K562 (cell line): ENCODE results near the gene SSBP2. TPM values are rescaled to one million over a fixed set of nuclear protein-coding genes. Genes with fewer than 3 reads are reported as not detected.

Source experiments
- ATAC-seq: fragments of 200-7000 bp; cut with Tn5 transposase; 3 replicates; pipeline ENCODE4 v1.9.1; 2020; ENCODE audit warnings: moderate library complexity
- BruUV-seq: library from RNA; stranded (reverse); fragments of 400-500 nt; replicated peaks from 2 replicates; lab custom pipeline; 2021; lab: Mats Ljungman, UMichigan
- CTCF ChIA-PET: fragments of 300-600 bp; formaldehyde crosslinking; extraction: SDS; loops from one replicate; lab custom pipeline; 2021; ENCODE audit warnings: low intra/inter-chr PET ratio; lab: Yijun Ruan, JAX
- POLR2A ChIA-PET: fragments of 300-600, 350-650 bp; sonication (Branson Sonifier 250); formaldehyde crosslinking; extraction: SDS; loops from one replicate; lab custom pipeline; 2021; ENCODE audit warnings: antibody characterized with exemption, inconsistent platforms; lab: Yijun Ruan, JAX
- DNase-seq, 4 experiments: peaks; one replicate each; pipeline versions ENCODE4 v3.0.0 to v3.0.0-alpha.2; 2011 to 2018; ENCODE audit warnings: low spot score in 3 of 4, mixed read lengths in 3 of 4; ENCODE audit errors: extremely low read depth in 1 of 4
- FAIRE-seq: peaks from 2 replicates; lab custom pipeline; 2011; peaks lifted over from hg19 to GRCh38; lab: Jason Lieb, UNC
- H2AFZ ChIP-seq: 2 replicates; pipeline ENCODE4 v1.6.0; 2011; ENCODE audit warnings: low read depth, low read length, control low read depth, inconsistent platforms
- H3K27ac ChIP-seq: fragments of 200-600 bp; 3 replicates; pipeline ENCODE4 v1.8.0; 2011; ENCODE audit warnings: low read depth, mild to moderate bottlenecking, control low read depth, inconsistent platforms, low read length, moderate library complexity, mixed read lengths; ENCODE audit errors: extremely low read depth
- H3K27me3 ChIP-seq, 2 experiments: fragments of 300-600 bp in 1 of 2; 2 replicates in 1 of 2; 3 replicates in 1 of 2; pipeline versions ENCODE4 v1.6.0 to v1.8.0; 2011; ENCODE audit warnings: inconsistent platforms in 2 of 2, low read length in 2 of 2, mild to moderate bottlenecking in 1 of 2, mixed read lengths in 1 of 2, moderate library complexity in 1 of 2; ENCODE audit not compliant: control insufficient read depth in 2 of 2, insufficient read depth in 2 of 2
- H3K36me3 ChIP-seq: fragments of 300-600 bp; 3 replicates; pipeline ENCODE4 v1.8.0; 2011; ENCODE audit warnings: mild to moderate bottlenecking, low read length, inconsistent platforms; ENCODE audit not compliant: control insufficient read depth, insufficient read depth
- H3K4me1 ChIP-seq, 2 experiments: fragments of 200-600 bp in 1 of 2; replicated peaks in 1 of 2; 2 replicates in 1 of 2; 3 replicates in 1 of 2; pipeline versions ENCODE4 v1.5.1 to v1.8.0; 2011; ENCODE audit warnings: inconsistent platforms in 2 of 2, low read length in 2 of 2, mild to moderate bottlenecking in 1 of 2, mixed read lengths in 1 of 2, moderate library complexity in 1 of 2; ENCODE audit not compliant: control insufficient read depth in 2 of 2, insufficient read depth in 2 of 2
- H3K4me2 ChIP-seq: 2 replicates; pipeline ENCODE4 v1.6.1; 2011; ENCODE audit warnings: low read length, control low read depth, inconsistent platforms, mixed read lengths; ENCODE audit not compliant: insufficient read depth
- H3K4me3 ChIP-seq: fragments of 200-600 bp; sonication (generic), shearing (Covaris generic); 2 replicates; pipeline ENCODE4 v1.5.1; 2016; ENCODE audit warnings: control low read depth, inconsistent platforms
- H3K79me2 ChIP-seq: fragments of 200-600 bp; 3 replicates; pipeline ENCODE4 v1.8.0; 2011; ENCODE audit warnings: low read length, inconsistent platforms; ENCODE audit not compliant: control insufficient read depth, insufficient read depth
- H3K9ac ChIP-seq, 2 experiments: 2 replicates each; pipeline versions ENCODE4 v1.6.0 to v1.6.1; 2011; ENCODE audit warnings: low read depth in 2 of 2, low read length in 2 of 2, control low read depth in 1 of 2, inconsistent platforms in 1 of 2, mild to moderate bottlenecking in 1 of 2, mixed read lengths in 1 of 2; ENCODE audit not compliant: insufficient read depth in 1 of 2
- H3K9me1 ChIP-seq: one replicate; pipeline ENCODE4 v1.6.0; 2011; ENCODE audit warnings: inconsistent platforms, mild to moderate bottlenecking, low read length, moderate library complexity; ENCODE audit not compliant: control insufficient read depth, insufficient read depth
- H3K9me3 ChIP-seq: replicated peaks from 2 replicates; pipeline ENCODE4 v1.5.1; 2011; ENCODE audit warnings: low read depth, low read length, inconsistent platforms; ENCODE audit not compliant: control insufficient read depth, insufficient read depth
- H4K20me1 ChIP-seq: replicated peaks from 2 replicates; pipeline ENCODE4 v1.6.1; 2011; ENCODE audit warnings: low read length, inconsistent platforms, mixed read lengths; ENCODE audit not compliant: control insufficient read depth, insufficient read depth
- CGGBP1 ChIP-seq: fragments of 250-450 bp; sonication (Bioruptor Pico); IDR thresholded peaks from 2 replicates; pipeline ENCODE4 v1.9.0; 2021; ENCODE audit warnings: mild to moderate bottlenecking
- DACH1 ChIP-seq: fragments of 450-650 bp; IDR thresholded peaks from 2 replicates; pipeline ENCODE4 v1.6.1; 2018; ENCODE audit not compliant: partially characterized antibody
- FOXJ3 ChIP-seq: sonication (generic); formaldehyde crosslinking; IDR thresholded peaks from 2 replicates; pipeline ENCODE4 v1.4.0; 2020; ENCODE audit warnings: mild to moderate bottlenecking, missing genetic modification reagents
- FUS ChIP-seq: fragments of 200-400 bp; formaldehyde crosslinking; optimal IDR thresholded peaks from 2 replicates; pipeline ENCODE3; 2017; ENCODE audit warnings: low read depth, low read length
- GABPB1 ChIP-seq: sonication (generic); formaldehyde crosslinking; IDR thresholded peaks from 2 replicates; pipeline ENCODE4 v1.8.0; 2022; ENCODE audit warnings: mild to moderate bottlenecking, missing genetic modification reagents
- HEY1 ChIP-seq: fragments of 250-450 bp; sonication (Bioruptor Pico); IDR thresholded peaks from 2 replicates; pipeline ENCODE4 v1.5.0; 2020; ENCODE audit warnings: mild to moderate bottlenecking, moderate library complexity, borderline replicate concordance
- POLR2B ChIP-seq: fragments of 450-650 bp; IDR thresholded peaks from 2 replicates; pipeline ENCODE4 v1.6.1; 2018; ENCODE audit warnings: low read depth; ENCODE audit not compliant: partially characterized antibody
- RNF219 ChIP-seq: fragments of 250-450 bp; sonication (Bioruptor Pico); IDR thresholded peaks from 2 replicates; pipeline ENCODE4 v1.5.0; 2022; ENCODE audit warnings: mild to moderate bottlenecking
- THAP12 ChIP-seq: fragments of 250-450 bp; sonication (Bioruptor Pico); IDR thresholded peaks from 2 replicates; pipeline ENCODE4 v1.9.0; 2021; ENCODE audit warnings: mild to moderate bottlenecking, inconsistent platforms
- TOE1 ChIP-seq, 2 experiments: fragments of 450-650 bp in 1 of 2; sonication (generic) in 1 of 2; formaldehyde crosslinking in 1 of 2; IDR thresholded peaks; 2 replicates each; pipeline versions ENCODE4 v1.7.1 to v1.8.0; 2016 to 2022; ENCODE audit warnings: borderline replicate concordance in 2 of 2, mild to moderate bottlenecking in 2 of 2, antibody characterized with exemption in 1 of 2, inconsistent platforms in 1 of 2, low read depth in 1 of 2, missing genetic modification reagents in 1 of 2, moderate library complexity in 1 of 2
- ZNF12 ChIP-seq: sonication (generic); formaldehyde crosslinking; IDR thresholded peaks from 2 replicates; pipeline ENCODE4 v1.4.0; 2020; ENCODE audit warnings: mild to moderate bottlenecking, missing genetic modification reagents
- ZNF282 ChIP-seq: sonication (generic); formaldehyde crosslinking; IDR thresholded peaks from 2 replicates; pipeline ENCODE4 v1.8.1; 2023; ENCODE audit warnings: missing genetic modification reagents
- ZNF586 ChIP-seq: fragments of 450-650 bp; formaldehyde crosslinking; conservative IDR thresholded peaks from 2 replicates; pipeline ENCODE4 v1.4.0; 2020; ENCODE audit warnings: mild to moderate bottlenecking, moderate library complexity
- ZNF696 ChIP-seq: fragments of 250-450 bp; sonication (Bioruptor Pico); conservative IDR thresholded peaks from 2 replicates; pipeline ENCODE4 v1.4.0; 2020; ENCODE audit warnings: mild to moderate bottlenecking, moderate library complexity
- WGBS: fragments of 100-300 bp; shearing (Covaris generic); methylation state at CpG from one replicate; pipeline ENCODE4 v1.1.6; 2016; ENCODE audit warnings: low coverage, mixed read lengths; ENCODE audit not compliant: insufficient coverage; ENCODE audit errors: missing lambda C conversion rate; 5-methylcytosine and 5-hydroxymethylcytosine counted together
- in situ Hi-C: fragments of 300-500 bp; cut with MboI; formaldehyde crosslinking; loops from 4 replicates; pipeline ENCODE4 v1.15.0; 2018; ENCODE audit warnings: inconsistent platforms, mixed read lengths
- intact Hi-C: fragments of 100-400 bp; cut with micrococcal nuclease; formaldehyde crosslinking; loops from 2 replicates; pipeline ENCODE4 v1.14.2; 2022
- polyA plus RNA-seq, 8 experiments: library from polyadenylated mRNA; depleted of rRNA in 4 of 8; stranded (reverse) in 5 of 8; unstranded in 3 of 8; fragments of >200 nt; fragmentation: Nextera tagmentation in 2 of 8; fragmentation: Illumina TruSeq in 1 of 8; extraction: Ambion mirVana in 2 of 8; extraction: Trizol in 1 of 8; gene quantifications; 2 replicates each; pipeline versions ENCODE4 v1.2.1 to v1.2.3, GENCODE V29; 2011 to 2014; ENCODE audit warnings: inconsistent platforms in 1 of 8, missing spikeins in 1 of 8
- total RNA-seq, 7 experiments: library from RNA; depleted of rRNA in 6 of 7; stranded (reverse); fragments of >200 nt in 6 of 7; fragmentation: Illumina TruSeq in 2 of 7; extraction: Trizol in 2 of 7; gene quantifications; 2 replicates each; pipeline versions ENCODE4 v1.2.1 to v1.2.3, GENCODE V29; 2011 to 2021; ENCODE audit warnings: low replicate concordance in 1 of 7
- TF ChIP-seq, protein P1 (sequence below): fragments of 250-450 bp; sonication (Bioruptor Pico); IDR thresholded peaks from 2 replicates; pipeline ENCODE4 v1.8.0; 2022; ENCODE audit warnings: moderate library complexity, mild to moderate bottlenecking, inconsistent platforms
- TF ChIP-seq, protein P2 (sequence below), 2 experiments: fragments of 450-650 bp in 1 of 2; sonication (generic) in 1 of 2; formaldehyde crosslinking; conservative IDR thresholded peaks; 2 replicates each; pipeline versions ENCODE4 v1.4.0 to v1.8.1; 2020 to 2022; ENCODE audit warnings: mild to moderate bottlenecking in 1 of 2, missing genetic modification reagents in 1 of 2

Gene SSBP2
- total and polyA plus RNA-seq, 9 of the 15 experiments (the other 6 are each of a cell fraction or from before 2014, with no cell fraction given), result 22.3 to 133 (median 42.1) TPM

DNA sequence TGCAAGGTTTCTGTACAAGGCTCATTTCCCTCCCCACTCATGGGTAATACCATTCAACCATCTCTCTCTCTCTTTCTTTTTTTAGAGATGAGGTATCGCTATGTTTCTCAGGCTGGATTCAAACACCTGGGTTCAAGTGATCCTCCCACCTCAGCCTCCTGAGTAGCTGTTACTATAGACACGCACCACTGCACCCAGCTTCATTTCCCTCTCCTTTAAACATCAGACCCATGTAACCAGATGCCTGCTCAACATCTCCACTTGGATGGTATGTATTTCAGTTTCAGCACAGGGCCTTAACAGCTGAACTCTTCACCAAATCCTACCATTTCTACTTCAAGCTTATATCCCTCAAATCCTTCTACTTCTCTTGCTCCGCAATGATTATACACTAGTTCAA is 117.4 kb downstream of the SSBP2 start:
- POLR2A ChIA-PET, result interaction anchor here (1.0 kb wide), 1 partner anchor 8 kb away, joined by 3 read pairs; no protein-coding TSS in a partner anchor
- Histone ChIP-seq H3K27ac (no peak overlapping the region), H3K9me1 (no peaks in the 10 kb centered on the region), H3K36me3 (peaks cover 7% of the 10 kb centered on the region; the same call in 2 of the 3 replicates), H3K4me2 (no peak overlapping the region), H3K9ac (no peak overlapping the region), H3K4me1 (no peaks in the 10 kb centered on the region), H3K79me2 (no peaks in the 10 kb centered on the region), H2AFZ (no peak overlapping the region), H3K9me3 (no peaks in the 10 kb centered on the region), H4K20me1 (no peaks in the 10 kb centered on the region), H3K4me3 (no peak overlapping the region), H3K27me3 (no peaks in the 10 kb centered on the region)
- CTCF ChIA-PET, result no interaction called here
- whole genome bisulfite sequencing, result 92% methylated on average over 3 of the region's 3 CpGs
- in situ Hi-C loops, result no loop called here
- TF ChIP-seq THAP12 (CRISPR knock-in tag) (no peak), GABPB1 (CRISPR knock-in tag) (no peak), ZNF12 (CRISPR knock-in tag) (no peak), ZNF586 (CRISPR knock-in tag) (no peak), CGGBP1 (CRISPR knock-in tag) (no peak), HEY1 (CRISPR knock-in tag) (no peak), FOXJ3 (no peak), POLR2B (no peak), DACH1 (no peak), TOE1 (IDR thresholded peaks at IDR 0.05; ENCODE audit: borderline replicate concordance) (no peak), TOE1 (CRISPR knock-in tag; IDR thresholded peaks at IDR 0.05; ENCODE audit: borderline replicate concordance, low read depth) (no peak), ZNF282 (CRISPR knock-in tag) (no peak), FUS (no peak), RNF219 (no peak), ZNF696 (CRISPR knock-in tag) (no peak)
- TF ChIP-seq, protein P1, sequence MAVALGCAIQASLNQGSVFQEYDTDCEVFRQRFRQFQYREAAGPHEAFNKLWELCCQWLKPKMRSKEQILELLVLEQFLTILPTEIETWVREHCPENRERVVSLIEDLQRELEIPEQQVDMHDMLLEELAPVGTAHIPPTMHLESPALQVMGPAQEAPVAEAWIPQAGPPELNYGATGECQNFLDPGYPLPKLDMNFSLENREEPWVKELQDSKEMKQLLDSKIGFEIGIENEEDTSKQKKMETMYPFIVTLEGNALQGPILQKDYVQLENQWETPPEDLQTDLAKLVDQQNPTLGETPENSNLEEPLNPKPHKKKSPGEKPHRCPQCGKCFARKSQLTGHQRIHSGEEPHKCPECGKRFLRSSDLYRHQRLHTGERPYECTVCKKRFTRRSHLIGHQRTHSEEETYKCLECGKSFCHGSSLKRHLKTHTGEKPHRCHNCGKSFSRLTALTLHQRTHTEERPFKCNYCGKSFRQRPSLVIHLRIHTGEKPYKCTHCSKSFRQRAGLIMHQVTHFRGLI, result no peak
- TF ChIP-seq, protein P2, sequence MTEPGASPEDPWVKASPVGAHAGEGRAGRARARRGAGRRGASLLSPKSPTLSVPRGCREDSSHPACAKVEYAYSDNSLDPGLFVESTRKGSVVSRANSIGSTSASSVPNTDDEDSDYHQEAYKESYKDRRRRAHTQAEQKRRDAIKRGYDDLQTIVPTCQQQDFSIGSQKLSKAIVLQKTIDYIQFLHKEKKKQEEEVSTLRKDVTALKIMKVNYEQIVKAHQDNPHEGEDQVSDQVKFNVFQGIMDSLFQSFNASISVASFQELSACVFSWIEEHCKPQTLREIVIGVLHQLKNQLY (CRISPR knock-in tag; conservative IDR thresholded peaks at IDR 0.05), result no peak
- ATAC-seq (no peak), FAIRE-seq (no peak), DNase-seq (no peak)
- intact Hi-C loops, result loop anchor here (10.0 kb wide), 1 partner anchor 111 kb away; no protein-coding TSS in a partner anchor
- BruUV-seq, result no TSS peak
